Renal cortical epithelial cell (primary cell): ENCODE measurements around the gene TMEM203. TPM values are rescaled to one million over a fixed set of nuclear protein-coding genes. Genes with fewer than 3 reads are reported as not detected.

ENCODE experiments used
- DNase-seq: peaks from one replicate; pipeline ENCODE4 v3.0.0-alpha.2; 2011; ENCODE audit warnings: low read depth
- total RNA-seq: library from RNA; depleted of rRNA; stranded (reverse); fragments of >200 nt; gene quantifications from 2 replicates; pipeline ENCODE4 v1.2.3, GENCODE V29; 2014

TMEM203 gene
- total RNA-seq, 1 donor from 2014 or later: 42.8 TPM

GRCh38 chr9:137198051-137198901 is 7.2 kb downstream of the TMEM203 start:
- DNase-seq: peak; percentile 68

GRCh38 chr9:137195525-137196220 is 9.8 kb downstream of the TMEM203 start:
- no peak for DNase-seq

GRCh38 chr9:137194909-137195308 is 10.5 kb downstream of the TMEM203 start:
- no peak for DNase-seq

- no peak for DNase-seq
Observed at GRCh38 chr9:137194388-137194787, 11.1 kb downstream of the TMEM203 start.

- no peak for DNase-seq
Observed at GRCh38 chr9:137193771-137194170, 11.7 kb downstream of the TMEM203 start.

GRCh38 chr9:137192859-137193258 is 12.6 kb downstream of the TMEM203 start:
- DNase-seq: no peak

- no peak for DNase-seq
Observed at GRCh38 chr9:137192448-137192780, 13.0 kb downstream of the TMEM203 start.

GRCh38 chr9:137191691-137192447 is 13.6 kb downstream of the TMEM203 start:
- no peak for DNase-seq

GRCh38 chr9:137191245-137191644 is 14.2 kb downstream of the TMEM203 start:
- no peak for DNase-seq

- no peak for DNase-seq
Observed at GRCh38 chr9:137190315-137190856, 15.1 kb downstream of the TMEM203 start.

- DNase-seq: no peak
Observed at GRCh38 chr9:137189297-137190295, 15.9 kb downstream of the TMEM203 start.

GRCh38 chr9:137188490-137189296 is 16.8 kb downstream of the TMEM203 start, which contains the start of the genes ANAPC2 and SSNA1:
TSS of gene ANAPC2 (minus strand) at chr9:137188560. CDS start at chr9:137188532, 28 bp downstream.
TSS of gene SSNA1 (plus strand) at chr9:137188676. CDS start at chr9:137188727, 51 bp downstream.
- peak; percentile 79 for DNase-seq

GRCh38 chr9:137188086-137188489 is 17.4 kb downstream of the TMEM203 start:
- DNase-seq: no peak

GRCh38 chr9:137187386-137187785 is 18.1 kb downstream of the TMEM203 start:
- no peak for DNase-seq

- no peak for DNase-seq
Observed at GRCh38 chr9:137186385-137186784, 19.1 kb downstream of the TMEM203 start.

GRCh38 chr9:137185921-137186320 is 19.5 kb downstream of the TMEM203 start:
- DNase-seq: no peak

- no peak for DNase-seq
Observed at GRCh38 chr9:137184881-137185660, 20.4 kb downstream of the TMEM203 start.

- DNase-seq: no peak
Observed at GRCh38 chr9:137183980-137184595, 21.4 kb downstream of the TMEM203 start.

GRCh38 chr9:137182836-137183235 is 22.6 kb downstream of the TMEM203 start:
- DNase-seq: no peak
